MCF 10A (cell line): ENCODE measurements around the gene PSMD10. TPM values are rescaled to one million over a fixed set of nuclear protein-coding genes. Genes with fewer than 3 reads are reported as not detected.

Source experiments
- BruUV-seq: library from RNA; stranded (reverse); fragments of 400-500 nt; replicated peaks from 2 replicates; lab custom pipeline; 2021; lab: Mats Ljungman, UMichigan
- CTCF ChIA-PET: fragments of 300-600 bp; sonication (Branson Sonifier 250); formaldehyde crosslinking; extraction: SDS; loops from one replicate; lab custom pipeline; 2021; ENCODE audit warnings: antibody characterized with exemption, inconsistent platforms; lab: Yijun Ruan, JAX
- POLR2A ChIA-PET: fragments of 300-600, 350-650 bp; sonication (Branson Sonifier 250); formaldehyde crosslinking; extraction: SDS; loops from one replicate; lab custom pipeline; 2020; ENCODE audit warnings: antibody characterized with exemption, inconsistent platforms; lab: Yijun Ruan, JAX
- DNase-seq: peaks from one replicate; pipeline ENCODE4 v3.0.0-alpha.2; 2018; ENCODE audit not compliant: unreplicated experiment
- H3K27ac Mint-ChIP-seq: one replicate; pipeline ENCODE4 v1.8.0; 2022; ENCODE audit warnings: mild to moderate bottlenecking, low read depth, mixed read lengths; ENCODE audit not compliant: unreplicated experiment
- H3K27me3 Mint-ChIP-seq: one replicate; pipeline ENCODE4 v1.8.0; 2022; ENCODE audit warnings: mixed read lengths; ENCODE audit not compliant: insufficient read depth, unreplicated experiment
- H3K36me3 Mint-ChIP-seq: one replicate; pipeline ENCODE4 v1.8.0; 2022; ENCODE audit warnings: mild to moderate bottlenecking, moderate library complexity, mixed read lengths; ENCODE audit not compliant: insufficient read depth, unreplicated experiment
- H3K4me1 Mint-ChIP-seq: one replicate; pipeline ENCODE4 v1.8.0; 2022; ENCODE audit warnings: mixed read lengths; ENCODE audit not compliant: insufficient read depth, unreplicated experiment
- H3K4me3 Mint-ChIP-seq: one replicate; pipeline ENCODE4 v1.8.0; 2022; ENCODE audit warnings: mild to moderate bottlenecking, moderate library complexity, mixed read lengths; ENCODE audit not compliant: unreplicated experiment
- H3K9me3 Mint-ChIP-seq: one replicate; pipeline ENCODE4 v1.8.0; 2022; ENCODE audit warnings: mixed read lengths; ENCODE audit not compliant: unreplicated experiment
- CTCF ChIP-seq: fragments of 200-600 bp; IDR thresholded peaks from one replicate; pipeline ENCODE4 v1.8.0; 2022; ENCODE audit warnings: antibody characterized with exemption, mild to moderate bottlenecking; ENCODE audit not compliant: unreplicated experiment
- intact Hi-C: fragments of 100-400 bp; cut with micrococcal nuclease; formaldehyde crosslinking; loops from 2 replicates; pipeline ENCODE4 v1.14.1; 2022
- total RNA-seq: library from RNA; stranded (reverse); gene quantifications from 2 replicates; pipeline ENCODE4 v1.2.3, GENCODE V29; 2022

PSMD10 gene
- total RNA-seq, 1 experiment from 2014 or later = 52.6 TPM

- Mint-ChIP-seq H3K4me1 (no peaks in the 10 kb centered on the region), H3K27ac (no peak overlapping the region), H3K27me3 (peaks cover 54% of the 10 kb centered on the region), H3K36me3 (peaks cover 19% of the 10 kb centered on the region), H3K9me3 (no peaks in the 10 kb centered on the region), H3K4me3 (no peak overlapping the region)
- TF ChIP-seq CTCF = no peak
- BruUV-seq = no TSS peak
- DNase-seq = no peak
- CTCF ChIA-PET = interaction anchor here (0.6 kb wide), 1 partner anchor 509 kb away, joined by 3 read pairs; no protein-coding TSS in a partner anchor
- intact Hi-C loops = no loop called here
- POLR2A ChIA-PET = no interaction called here
Measured at GRCh38 chrX:108088511-108088910, 2.8 kb downstream of the PSMD10 start.

- Mint-ChIP-seq H3K36me3 (peaks cover 19% of the 10 kb centered on the region), H3K4me1 (no peaks in the 10 kb centered on the region), H3K27ac (no peak overlapping the region), H3K27me3 (peaks cover 46% of the 10 kb centered on the region), H3K9me3 (no peaks in the 10 kb centered on the region), H3K4me3 (no peak overlapping the region)
- intact Hi-C loops = no loop called here
- DNase-seq = no peak
- ChIA-PET CTCF (interaction anchor here (0.6 kb wide), 1 partner anchor 510 kb away, joined by 3 read pairs; no protein-coding TSS in a partner anchor), POLR2A (interaction anchor here (0.7 kb wide), 2 partner anchors 33 to 1389 kb away, joined by 3 read pairs; no protein-coding TSS in a partner anchor)
- TF ChIP-seq CTCF = no peak
- BruUV-seq = no TSS peak
Measured at GRCh38 chrX:108087792-108088191, 3.5 kb downstream of the PSMD10 start.

- Mint-ChIP-seq H3K27ac (no peak overlapping the region), H3K36me3 (peaks cover 9% of the 10 kb centered on the region), H3K4me1 (no peaks in the 10 kb centered on the region), H3K27me3 (peaks cover 57% of the 10 kb centered on the region), H3K9me3 (no peaks in the 10 kb centered on the region), H3K4me3 (no peak overlapping the region)
- no peak for TF ChIP-seq CTCF
- no TSS peak for BruUV-seq
- CTCF ChIA-PET = no interaction called here
- DNase-seq = no peak
- intact Hi-C loops = no loop called here
- POLR2A ChIA-PET = interaction anchor here (1.1 to 1.4 kb wide), 2 partner anchors 10 kb away, joined by 6 to 7 read pairs; partner anchors contain the start of genes ATG4A and PSMD10
Measured at GRCh38 chrX:108081110-108081509, 10.2 kb downstream of the PSMD10 start.

DNA sequence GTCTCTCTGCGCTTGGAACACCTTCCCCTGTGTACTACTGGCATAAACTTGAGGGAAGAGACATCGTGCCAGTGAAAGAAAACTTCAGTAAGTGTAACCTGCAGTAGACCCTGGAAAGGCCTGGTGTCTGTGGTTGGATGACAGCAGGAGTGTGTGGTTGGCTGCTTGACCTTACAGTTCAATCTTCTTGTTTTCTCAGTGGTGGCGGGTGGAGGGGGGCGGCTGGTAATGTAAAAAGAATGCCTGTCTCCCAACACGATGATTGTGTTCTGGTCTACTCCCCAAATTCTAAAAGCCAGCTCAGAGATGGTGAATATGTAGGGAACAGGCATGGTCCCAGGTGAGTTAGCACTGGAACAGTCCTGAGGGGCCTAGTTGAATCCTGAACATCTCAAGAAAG is 18.6 kb downstream of the PSMD10 start:
- Mint-ChIP-seq H3K9me3 (no peaks in the 10 kb centered on the region), H3K36me3 (peaks cover 6% of the 10 kb centered on the region), H3K4me1 (peaks cover 15% of the 10 kb centered on the region), H3K4me3 (no peak overlapping the region), H3K27ac (no peak overlapping the region), H3K27me3 (peaks cover 66% of the 10 kb centered on the region)
- ChIA-PET CTCF (interaction anchor here (0.7 to 1.0 kb wide), 4 partner anchors 42 to 102 kb away, joined by 3 to 6 read pairs (median 3); no protein-coding TSS in a partner anchor), POLR2A (interaction anchor here (0.6 kb wide), 1 partner anchor 356 kb away, joined by 3 read pairs; no protein-coding TSS in a partner anchor)
- intact Hi-C loops = loop anchor here (1.0 to 10.0 kb wide), 7 partner anchors 52 to 1048 kb away; partner anchors contain the start of gene NCBP2L
- no peak for TF ChIP-seq CTCF
- DNase-seq = no peak
- BruUV-seq = no TSS peak
